HG03520 (cell line): Measurements from ENCODE around the gene DGKH.
"Not testable (repeated sequence)": the region's sequence is repeated elsewhere in the genome, so short reads cannot be mapped to it uniquely, and the experiment has no call there.

Experiments used
- ATAC-seq: cut with Tn5 transposase; IDR thresholded peaks from one replicate; pipeline ENCODE4 v1.9.1; 2021; ENCODE audit warnings: mild to moderate bottlenecking, moderate library complexity; ENCODE audit not compliant: unreplicated experiment

The DGKH gene

GRCh38 chr13:42163910-42164309 lies 115.5 kb downstream of the DGKH start:
- not testable (repeated sequence) for ATAC-seq

- no peak for ATAC-seq
Measured at GRCh38 chr13:42164557-42165125, 116.2 kb downstream of the DGKH start.

- no peak for ATAC-seq
Measured at GRCh38 chr13:42168496-42168895, 120.0 kb downstream of the DGKH start.

GRCh38 chr13:42170029-42170428 lies 121.6 kb downstream of the DGKH start:
- no peak for ATAC-seq

GRCh38 chr13:42173789-42174343 lies 125.4 kb downstream of the DGKH start:
- no peak for ATAC-seq

- ATAC-seq = no peak
Measured at GRCh38 chr13:42174344-42175162, 126.1 kb downstream of the DGKH start.

GRCh38 chr13:42176294-42176693 lies 127.8 kb downstream of the DGKH start:
- no peak for ATAC-seq

GRCh38 chr13:42177189-42177588 lies 128.7 kb downstream of the DGKH start:
- ATAC-seq = no peak

GRCh38 chr13:42181381-42181953 lies 133.0 kb downstream of the DGKH start:
- ATAC-seq = no peak

- ATAC-seq = no peak
Measured at GRCh38 chr13:42189061-42189460, 140.6 kb downstream of the DGKH start.

- no peak for ATAC-seq
Measured at GRCh38 chr13:42190529-42190928, 142.1 kb downstream of the DGKH start.

GRCh38 chr13:42211704-42212464 lies 163.4 kb downstream of the DGKH start:
- ATAC-seq = no peak

GRCh38 chr13:42214446-42214845 lies 166.0 kb downstream of the DGKH start:
- ATAC-seq = no peak

GRCh38 chr13:42215578-42216421 lies 167.4 kb downstream of the DGKH start:
- ATAC-seq = no peak

- no peak for ATAC-seq
Measured at GRCh38 chr13:42216422-42216735, 167.9 kb downstream of the DGKH start.

GRCh38 chr13:42218576-42218975 lies 170.1 kb downstream of the DGKH start:
- ATAC-seq = no peak

GRCh38 chr13:42219051-42219450 lies 170.6 kb downstream of the DGKH start:
- no peak for ATAC-seq

- ATAC-seq = no peak
Measured at GRCh38 chr13:42219876-42220275, 171.4 kb downstream of the DGKH start.

GRCh38 chr13:42221121-42221765 lies 172.8 kb downstream of the DGKH start:
- no peak for ATAC-seq

GRCh38 chr13:42223681-42224080 lies 175.2 kb downstream of the DGKH start:
- no peak for ATAC-seq
